GM21737 (cell line): ENCODE data around the gene BDH2.

Source experiments
- ATAC-seq: cut with Tn5 transposase; IDR thresholded peaks from one replicate; pipeline ENCODE4 v1.9.1; 2021; ENCODE audit warnings: mild to moderate bottlenecking, moderate library complexity; ENCODE audit not compliant: unreplicated experiment

Gene BDH2

DNA sequence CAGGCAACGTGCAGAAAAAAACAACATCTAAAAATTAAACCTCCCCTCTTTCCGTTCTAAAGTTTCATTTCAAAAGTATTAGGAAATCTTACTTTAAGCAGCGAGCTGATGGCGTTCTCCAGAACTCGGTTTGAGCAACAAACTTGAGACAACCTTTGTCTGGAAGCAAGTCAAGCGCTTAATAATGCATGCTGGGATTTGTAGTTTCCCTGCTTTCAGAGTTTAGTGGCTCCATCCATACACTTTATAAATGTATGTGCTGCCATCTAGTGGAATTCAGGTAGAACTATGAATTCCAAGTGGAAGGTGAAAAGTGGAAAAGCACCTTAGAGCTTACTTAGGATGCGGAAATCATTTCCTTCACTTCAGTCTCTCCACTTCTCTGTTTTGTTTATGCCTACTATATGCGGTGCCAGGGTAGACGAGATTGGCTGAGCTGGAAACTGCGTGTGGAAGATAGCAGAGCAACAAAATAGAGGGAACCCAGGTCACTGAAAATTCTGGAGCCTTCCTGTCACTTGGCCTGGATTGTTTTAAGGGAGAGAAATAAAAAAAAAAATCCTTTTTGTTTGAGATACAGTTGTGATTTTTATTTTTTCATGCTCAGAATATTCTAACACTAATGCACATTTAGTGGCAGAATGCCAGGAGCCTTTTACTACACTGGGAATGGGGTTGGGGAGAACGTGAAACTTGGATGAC is at the start of gene BDH2:
TSS of gene BDH2 (minus strand) at position 144 of the 702 bp plus-strand sequence. CDS start 3,580 bp downstream, outside the sequence.
- peak; percentile 97 for ATAC-seq

DNA sequence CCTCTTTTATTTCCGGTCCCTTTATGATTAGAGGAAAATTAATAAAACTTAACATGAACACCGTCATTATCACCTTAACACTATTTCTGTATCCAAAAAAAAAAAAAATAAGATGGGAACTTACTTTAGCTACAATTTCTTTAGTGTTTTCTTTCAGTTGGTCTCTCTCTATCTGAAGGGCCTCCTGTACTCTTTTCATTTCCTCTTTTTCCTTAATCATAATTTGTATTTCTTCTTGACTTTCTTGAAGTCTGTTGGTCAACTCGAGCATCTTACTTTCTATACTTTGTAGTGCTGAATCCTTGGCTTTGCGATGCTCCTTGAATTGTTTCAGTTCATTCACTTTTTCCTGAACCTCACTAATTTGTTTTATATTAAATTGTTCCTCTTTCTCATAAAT is 45.3 kb upstream of the BDH2 start:
- no peak for ATAC-seq

DNA sequence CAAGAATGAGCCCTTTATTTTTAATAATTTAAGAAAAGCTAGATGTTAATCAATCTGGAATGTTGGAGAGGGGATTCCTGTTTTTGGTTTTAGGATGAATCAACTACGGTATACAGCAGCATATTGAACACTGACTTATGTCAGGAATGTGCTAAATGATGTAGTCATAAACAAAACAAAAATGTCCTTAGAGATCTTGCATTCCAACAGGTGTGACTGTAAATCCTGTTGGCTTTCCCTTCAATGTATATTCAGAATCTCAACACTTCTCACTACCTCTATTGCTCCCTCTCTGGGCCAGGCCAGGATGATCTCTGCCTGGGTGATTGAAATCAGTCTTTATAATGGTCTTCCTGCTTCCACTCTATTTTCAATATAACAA is 37.8 kb upstream of the BDH2 start:
- ATAC-seq, result no peak

DNA sequence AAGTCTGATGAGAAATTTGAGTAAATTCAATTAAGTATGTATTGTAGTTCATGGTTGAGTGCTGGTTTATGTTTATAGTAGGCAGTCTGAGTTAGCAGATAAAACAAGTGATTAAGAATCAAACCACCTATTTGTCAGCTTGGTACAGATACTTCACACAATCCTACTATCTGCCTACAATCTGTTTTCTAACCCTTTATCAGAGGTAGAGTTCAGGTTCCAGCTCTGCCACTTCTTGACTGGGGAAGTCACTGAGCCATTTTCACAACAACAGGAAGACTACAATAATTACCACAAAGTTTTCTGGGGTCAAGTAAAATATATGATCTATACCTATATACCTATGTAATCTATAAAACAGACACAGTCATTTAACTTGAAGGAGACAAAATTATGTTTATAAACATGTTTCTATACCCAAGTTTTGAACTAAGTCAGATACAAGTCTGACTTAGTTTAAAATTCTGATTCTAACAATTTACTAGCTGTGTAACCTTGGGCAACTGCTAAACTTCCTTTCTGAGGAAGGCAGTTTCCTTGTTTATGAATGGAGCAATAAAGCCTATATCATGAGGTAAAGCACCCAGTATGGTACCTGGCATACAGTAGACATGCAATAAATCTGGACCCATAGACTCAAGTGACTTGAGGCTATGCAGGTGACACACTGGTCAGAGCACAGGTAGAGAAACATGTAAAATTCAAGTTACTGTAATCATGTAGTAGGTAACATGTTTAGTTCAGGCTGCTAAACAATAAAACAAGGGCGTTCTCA is 37.2 kb upstream of the BDH2 start:
- no peak for ATAC-seq

DNA sequence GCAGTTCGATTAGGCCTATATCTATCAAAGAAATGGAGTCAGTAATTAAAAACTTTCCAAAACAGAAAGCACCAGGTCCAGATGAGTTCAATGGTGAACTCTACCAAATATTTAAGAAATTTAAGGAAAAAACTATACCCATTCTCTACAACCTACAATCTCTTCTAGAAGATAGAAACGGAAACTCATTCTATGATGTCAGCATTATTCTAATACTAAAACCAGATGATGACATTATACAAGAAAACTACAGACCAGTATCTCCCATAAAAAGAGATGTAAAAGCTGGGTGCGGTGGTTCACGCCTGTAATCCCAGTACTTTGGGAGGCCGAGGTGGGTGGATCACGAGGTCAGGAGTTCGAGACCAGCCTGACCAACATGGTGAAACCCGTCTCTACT is 29.5 kb upstream of the BDH2 start:
- no peak for ATAC-seq

DNA sequence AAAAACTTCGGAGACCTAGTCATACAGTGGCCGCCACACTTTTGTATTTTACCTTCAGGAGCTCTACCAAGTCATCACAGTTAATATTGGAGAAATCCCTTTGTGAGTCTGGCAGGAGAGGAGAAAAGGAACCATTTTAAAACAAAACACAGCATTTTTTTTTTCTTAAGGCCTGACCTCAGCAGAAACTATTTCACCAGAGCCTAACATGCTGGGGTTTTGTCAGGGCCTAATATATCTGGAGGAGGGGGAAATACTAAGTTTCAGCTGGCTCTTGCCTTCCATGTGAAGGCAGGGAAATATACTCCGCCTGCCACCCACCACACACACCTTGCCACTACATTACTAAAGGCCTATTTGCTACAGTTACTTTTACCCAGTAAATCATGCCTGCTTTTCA is 26.5 kb upstream of the BDH2 start:
- no peak for ATAC-seq

DNA sequence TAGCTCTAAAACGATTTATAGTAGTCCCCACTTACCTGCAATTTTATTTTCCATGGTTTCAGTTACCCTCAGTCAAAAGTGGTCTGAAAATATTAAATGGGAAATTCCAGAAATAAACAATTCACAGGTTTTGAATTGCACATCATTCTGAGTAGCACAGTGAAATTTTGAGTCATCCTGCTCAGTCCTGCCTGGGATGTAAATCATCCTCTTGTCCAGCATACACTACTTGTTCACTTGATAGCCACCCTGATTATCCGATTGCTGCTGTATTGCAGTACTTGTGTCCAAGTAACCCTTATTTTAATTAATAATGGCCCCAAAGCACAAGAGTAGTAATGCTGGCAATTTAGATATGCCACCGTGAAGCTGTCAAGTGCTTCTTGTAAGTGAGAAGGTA is 23.5 kb upstream of the BDH2 start:
- ATAC-seq, result no peak

DNA sequence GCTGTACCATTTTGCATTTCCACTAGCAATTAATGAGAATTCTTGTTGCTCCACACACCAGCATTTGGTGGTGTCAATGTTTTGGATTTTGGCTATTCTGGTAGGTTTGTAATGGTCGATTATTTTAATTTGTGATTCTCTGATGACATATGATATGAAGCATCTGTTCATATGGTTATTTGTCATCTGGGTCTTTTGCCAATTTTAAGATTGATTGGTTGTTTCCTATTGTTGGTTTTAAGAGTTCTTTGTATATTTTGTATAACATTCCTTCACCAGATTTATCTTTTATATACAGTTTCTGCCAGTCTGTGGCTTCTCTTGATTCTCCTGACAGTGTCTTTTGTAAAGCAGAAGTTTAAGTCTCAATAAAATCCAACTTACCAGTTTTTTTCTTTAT is 18.5 kb upstream of the BDH2 start:
- ATAC-seq, result no peak

DNA sequence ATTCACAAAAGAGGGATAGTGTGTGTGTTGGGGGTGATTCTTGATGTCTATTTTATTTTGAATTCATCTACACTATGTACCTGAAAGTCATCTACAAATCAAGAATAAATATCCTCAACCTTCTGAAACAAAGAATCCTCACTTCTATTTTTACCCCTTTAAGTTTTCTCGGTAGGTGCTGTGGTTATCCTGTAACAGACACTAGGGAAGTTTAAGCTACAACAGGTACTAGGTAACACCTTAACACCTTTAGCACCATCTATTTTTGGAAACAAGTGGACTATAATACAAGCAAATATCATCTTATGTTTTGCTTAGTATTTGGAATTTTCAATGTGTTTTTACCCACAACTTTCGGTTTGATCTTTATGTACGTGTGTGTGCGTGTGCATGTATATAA is 12.0 kb upstream of the BDH2 start:
- ATAC-seq, result no peak

DNA sequence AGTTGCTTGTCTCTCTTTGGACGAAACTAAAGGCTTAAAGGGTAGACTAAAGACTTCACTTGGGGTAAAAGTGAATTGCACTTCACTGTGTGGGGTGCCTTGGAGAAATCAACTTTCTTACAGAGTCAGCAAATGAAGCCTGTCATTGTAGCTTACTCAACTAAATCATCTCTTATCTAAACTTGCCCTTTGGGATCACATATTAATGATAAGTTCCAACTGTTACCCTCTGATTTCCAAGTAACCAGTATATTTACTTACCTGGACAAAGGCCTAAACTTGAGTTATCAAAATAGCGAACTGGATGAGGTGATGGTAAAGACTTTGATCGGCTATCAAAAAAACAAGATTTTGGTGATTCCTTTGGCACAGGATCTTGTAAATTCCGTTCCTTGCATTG is 8.9 kb upstream of the BDH2 start:
- ATAC-seq, result no peak

DNA sequence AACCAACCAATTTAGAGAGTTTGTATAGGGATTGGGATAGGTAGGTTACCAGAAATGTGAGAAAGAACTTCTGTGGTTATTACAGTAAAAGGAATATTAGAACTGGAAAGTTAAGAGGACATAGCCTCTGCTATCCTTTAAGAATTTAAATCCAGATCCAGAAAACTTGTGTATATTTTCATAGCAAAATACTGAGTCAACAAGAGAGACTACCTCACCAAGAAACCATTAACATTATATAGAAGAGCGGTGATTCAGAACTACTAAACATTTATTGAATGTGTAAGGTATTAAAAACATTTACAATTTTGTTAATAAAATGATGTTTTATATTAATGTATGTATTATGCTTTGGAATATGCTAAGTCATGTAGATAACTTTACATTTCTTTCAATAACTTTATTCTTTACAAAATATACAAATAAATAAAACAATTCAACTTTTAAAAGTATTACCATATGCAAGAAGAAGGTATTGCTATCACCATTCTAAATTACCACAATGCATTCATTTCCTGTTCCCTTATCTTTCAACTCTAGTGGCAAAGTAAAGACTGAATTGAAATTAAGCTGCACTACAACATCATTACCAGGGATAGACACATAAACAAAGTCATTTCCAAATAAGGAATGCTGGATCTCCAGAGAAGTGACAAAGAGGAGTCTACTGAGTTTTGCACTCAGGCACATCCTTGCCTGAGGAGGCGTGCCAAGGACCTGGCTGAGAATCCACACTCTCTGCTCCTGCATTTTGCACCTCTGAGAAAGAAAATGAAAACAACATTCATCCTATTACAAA is 6.1 kb upstream of the BDH2 start:
- no peak for ATAC-seq

DNA sequence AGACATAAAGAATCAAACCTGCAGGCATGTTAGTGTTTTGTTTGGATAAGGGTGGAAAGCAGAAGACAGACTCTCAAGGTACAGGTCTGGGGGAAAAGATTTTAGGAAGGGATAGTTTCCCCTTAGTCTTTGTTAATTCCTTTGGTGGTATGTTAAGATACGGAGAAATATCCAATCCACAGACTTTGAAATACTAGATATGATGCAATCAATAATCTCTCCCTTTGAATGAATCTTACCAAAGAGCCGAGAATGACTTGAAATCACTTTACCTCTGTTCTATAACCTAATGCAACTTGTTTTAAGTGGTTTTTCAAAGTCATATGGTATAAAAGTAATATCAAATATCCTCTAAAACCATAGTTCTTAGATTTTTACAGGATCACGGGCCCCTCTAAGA is 5.3 kb upstream of the BDH2 start:
- no peak for ATAC-seq

DNA sequence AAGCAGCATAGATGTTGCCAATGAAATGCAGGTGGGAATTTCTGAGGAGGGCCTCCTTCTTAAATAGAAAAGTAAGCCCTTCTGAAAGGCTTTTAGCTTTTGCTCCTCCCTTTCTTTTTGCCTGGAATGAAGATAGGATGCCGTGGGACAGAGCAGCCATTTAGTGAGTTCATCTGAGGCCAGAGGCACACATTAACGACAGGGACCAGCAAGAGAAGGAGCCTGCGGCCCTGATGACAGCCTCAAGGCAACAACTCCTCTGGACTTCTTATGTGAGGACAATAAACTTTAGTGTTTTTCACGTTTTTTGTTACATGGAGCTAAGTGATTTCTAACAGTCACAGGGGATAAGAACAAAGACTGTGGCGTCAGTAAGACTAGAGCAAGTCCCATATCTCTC is 1.1 kb upstream of the BDH2 start:
- no peak for ATAC-seq

DNA sequence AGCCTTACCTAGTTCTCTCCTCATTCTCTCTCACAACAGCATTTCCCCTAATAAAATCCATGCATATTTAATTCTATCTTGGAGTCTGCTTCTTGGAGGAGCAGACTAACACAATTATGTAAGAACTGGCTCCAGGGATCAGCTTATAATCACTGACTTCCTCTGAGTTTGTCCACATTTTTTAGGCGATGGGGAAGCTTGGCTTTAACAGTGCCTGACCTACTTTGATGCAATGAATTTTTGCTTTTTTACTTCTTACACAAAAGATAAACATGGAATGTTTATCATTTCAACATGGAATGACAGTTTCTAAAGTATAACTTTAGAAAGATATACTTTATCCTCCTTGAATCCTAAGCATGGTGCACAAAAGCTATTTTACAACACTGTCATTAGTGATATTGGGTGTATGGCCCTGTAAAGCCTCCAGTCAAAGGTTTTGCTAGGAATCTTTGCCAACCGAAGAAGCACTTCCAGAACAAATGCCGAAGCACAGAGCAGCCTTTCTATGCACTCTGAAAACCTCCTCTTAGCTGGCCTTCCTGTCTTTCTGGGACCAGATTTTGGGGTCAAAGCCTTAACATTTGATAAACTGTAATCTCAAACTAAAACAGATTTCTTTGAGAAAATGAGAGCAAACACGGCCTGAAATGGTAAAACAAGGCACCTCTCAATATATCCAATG is 736 bp downstream of the BDH2 start:
- ATAC-seq, result no peak

DNA sequence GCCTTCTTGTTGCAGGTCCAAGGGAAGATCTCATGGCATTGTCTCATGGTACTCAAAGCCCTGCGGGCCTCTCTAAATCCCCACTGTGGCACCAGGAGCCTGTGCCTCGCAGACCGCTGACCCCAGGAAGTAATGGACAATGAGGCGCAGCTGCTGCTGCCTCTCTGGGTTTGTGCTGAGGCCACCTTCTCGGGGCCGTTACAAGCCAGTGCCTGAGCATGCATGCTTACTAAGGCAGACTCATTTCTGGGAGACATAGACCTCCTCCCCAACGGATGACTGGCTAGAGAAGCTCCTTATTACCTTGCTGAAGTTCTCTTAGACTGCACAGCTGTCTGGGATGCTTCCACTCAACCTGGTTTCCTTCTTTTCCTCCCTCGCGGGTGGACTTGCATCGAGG is 1.3 kb downstream of the BDH2 start:
- no peak for ATAC-seq

DNA sequence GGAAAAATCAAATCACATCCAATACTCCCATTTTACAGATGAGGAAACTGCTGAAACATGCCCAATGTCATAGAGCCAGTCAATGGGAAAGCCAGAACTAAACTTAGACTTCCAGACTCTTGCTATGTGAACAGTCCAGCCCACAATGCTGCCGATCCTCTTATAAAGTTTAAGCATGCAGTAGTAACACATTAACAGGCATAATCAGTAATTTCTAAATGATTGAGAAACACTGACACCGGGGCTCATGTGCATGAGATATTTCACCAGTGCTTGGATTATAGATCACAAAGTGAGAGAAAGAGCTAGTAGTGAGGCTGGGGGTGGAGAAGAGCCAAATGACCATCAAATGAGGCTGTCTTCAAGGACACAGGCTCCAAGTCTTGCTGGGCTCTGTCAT is 2.5 kb downstream of the BDH2 start:
- no peak for ATAC-seq

DNA sequence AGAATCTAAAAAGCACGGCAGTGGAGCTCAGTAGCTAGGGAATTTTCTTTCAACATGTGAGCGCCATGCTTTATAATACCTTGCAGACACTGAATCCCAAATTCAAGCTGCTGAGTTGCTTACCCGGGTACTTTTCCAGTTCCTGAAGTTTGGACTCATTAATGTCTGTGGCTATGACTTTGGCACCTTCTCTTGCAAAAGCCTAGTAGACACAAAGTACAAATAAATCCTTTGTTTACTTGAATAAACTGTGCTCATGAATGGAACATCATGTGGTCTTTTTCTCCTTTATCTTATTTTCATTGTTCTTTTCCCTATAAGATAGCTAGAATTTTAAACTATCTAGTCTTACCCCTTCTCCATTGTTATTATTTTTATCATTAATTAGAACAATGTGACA is 4.6 kb downstream of the BDH2 start:
- ATAC-seq, result no peak

DNA sequence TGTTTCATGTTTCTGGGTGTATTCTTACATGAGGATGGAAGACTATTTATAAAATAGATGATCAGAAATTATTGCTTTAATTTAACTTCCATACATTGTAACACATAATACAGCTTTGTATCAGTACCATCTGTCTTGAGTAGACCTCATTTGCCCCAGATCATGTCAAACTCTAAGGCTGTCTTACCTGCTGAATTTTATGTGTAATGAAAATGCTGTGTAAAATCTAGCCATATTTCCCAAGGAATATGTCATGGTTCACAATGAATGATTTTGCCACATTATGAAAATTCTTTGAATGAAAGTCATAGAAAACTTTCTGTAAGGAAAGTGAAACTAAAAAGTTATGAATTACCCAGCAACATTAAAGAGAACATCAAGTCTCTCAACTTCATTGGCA is 7.4 kb downstream of the BDH2 start:
- ATAC-seq, result no peak

DNA sequence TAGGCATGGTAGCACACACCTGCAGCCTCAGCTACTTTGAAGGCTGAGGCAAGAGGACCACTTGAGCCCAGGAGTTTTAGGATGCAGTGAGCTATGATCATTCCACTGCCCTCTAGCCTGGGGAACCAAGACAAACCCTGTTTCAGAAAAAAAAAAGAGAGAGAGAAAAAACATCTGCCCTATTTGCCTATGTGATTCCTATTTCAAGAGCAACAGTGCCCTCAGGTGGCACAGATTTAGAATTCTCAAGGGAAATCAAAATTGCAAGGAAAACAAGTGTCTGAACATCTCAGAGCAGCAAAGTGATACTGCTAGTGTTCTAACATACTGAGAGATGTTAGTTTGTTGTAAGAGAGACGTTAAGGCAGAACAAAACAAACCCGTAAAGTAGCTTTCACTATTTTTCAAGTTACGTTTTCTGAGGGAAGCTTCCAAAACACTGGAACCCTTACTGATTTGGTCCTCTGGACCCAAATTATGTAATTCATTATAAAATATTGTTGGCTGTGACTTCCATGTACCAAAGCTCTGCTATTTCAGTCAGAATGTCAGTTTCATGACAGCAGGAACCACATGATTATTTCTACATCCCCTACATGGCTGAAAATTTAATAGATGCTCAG is 7.9 kb downstream of the BDH2 start:
- peak; percentile 63 for ATAC-seq

DNA sequence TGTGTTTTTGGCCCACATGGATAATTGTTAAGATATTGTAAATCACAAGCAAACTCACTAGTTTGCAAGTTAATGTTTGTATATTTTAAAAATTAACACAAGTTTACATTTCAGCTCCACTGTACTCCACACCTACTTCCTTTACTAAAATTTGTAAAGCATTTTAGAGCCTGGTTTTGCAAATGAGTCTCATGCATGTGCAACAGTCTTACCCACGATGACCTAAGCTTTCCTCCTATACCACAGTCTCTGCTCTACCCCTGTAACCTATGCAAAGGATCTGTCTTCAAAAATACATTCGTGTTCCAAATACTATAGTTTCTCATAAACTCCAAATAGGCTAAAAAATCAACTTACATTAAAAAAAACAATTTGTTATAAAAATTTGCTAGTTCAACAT is 10.2 kb downstream of the BDH2 start:
- no peak for ATAC-seq

DNA sequence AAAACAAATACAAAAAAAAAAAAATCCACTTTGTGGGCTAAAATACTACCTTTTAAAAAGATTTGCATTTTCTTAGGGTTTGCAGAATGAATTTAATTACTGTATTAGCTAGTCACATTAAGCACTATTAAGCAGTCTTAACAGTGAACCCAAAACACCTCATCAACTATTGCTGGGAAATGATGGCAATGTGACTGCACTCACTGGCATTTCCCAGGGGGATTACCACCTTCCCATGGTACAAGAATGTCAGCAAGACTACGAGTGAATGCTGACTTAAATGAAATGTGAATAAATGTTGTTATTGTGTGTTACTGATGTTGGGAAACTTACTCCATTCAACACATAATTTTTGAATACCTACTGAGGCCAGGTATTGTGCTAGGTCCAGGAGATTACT is 13.1 kb downstream of the BDH2 start:
- ATAC-seq, result no peak
